ENCODE data around the gene PLEKHH1. TPM values are rescaled to one million over a fixed set of nuclear protein-coding genes. Genes with fewer than 3 reads are reported as not detected.

PLEKHH1 gene
- total RNA-seq, 1 experiment from 2014 or later, result 27.6 TPM

DNA sequence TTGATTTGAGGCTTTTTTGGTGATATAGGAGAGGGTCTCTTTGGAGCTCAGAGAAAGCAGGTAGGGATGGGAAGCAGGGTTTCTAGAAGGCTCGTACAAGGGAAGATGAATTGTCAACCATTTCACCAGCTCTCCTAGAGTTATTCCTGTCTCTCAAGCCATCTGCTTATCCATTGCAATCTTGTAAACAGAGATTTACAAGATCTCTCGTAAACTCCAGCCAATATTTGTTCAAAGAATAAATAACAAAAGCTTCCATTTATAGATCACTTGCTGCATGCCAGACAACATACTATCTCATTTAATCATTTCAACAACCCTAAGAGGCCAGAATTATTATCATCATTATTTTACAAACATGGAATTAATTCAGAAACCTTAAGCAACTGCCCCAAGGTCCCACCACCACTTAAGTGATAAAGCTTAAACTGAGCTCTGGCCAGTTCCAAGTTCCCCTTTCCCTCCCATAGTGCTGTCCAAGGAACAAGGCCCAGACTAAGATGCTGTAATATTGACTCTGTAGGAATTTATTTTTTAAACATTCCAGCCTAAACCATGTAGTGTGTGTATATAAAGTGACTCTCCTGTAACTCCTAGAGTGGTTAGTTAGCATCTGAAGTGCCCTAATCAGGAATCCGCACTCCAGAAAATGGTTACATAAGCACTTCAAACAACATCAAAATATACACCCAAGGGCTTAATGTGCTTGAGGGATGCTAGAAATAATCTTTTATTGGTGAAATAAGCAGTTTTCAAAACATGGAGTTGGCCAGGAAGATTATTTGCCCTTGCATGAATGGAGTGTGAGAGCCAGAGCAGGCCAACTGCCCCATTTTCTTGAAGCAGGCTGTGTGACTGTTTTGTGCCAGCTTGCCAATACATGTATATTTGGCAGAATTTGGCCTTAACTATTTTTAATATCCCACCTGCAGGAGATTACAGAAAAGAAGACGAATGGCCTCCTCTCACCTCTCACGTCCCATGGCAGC is 2.8 kb upstream of the PLEKHH1 start:
- Histone ChIP-seq H2AFZ (ENCODE audit: low read depth, low read length, poor library complexity, severe bottlenecking) (no peak overlapping the region), H3K27ac (ENCODE audit: low read depth, low read length) (no peak overlapping the region), H3K9me2 (ENCODE audit: insufficient read depth) (no peaks in the 10 kb centered on the region), H4K20me1 (ENCODE audit: insufficient read depth) (no peaks in the 10 kb centered on the region), H3K9ac (ENCODE audit: low read length) (no peak overlapping the region), H3K4me1 (ENCODE audit: control insufficient read depth in 1 of 2, insufficient read depth in 2 of 2, low read length in 2 of 2) (peaks cover 8 to 24% of the 10 kb centered on the region in 2 experiments), H3K36me3 (ENCODE audit: control insufficient read depth in 1 of 2, insufficient read depth in 2 of 2, low read length in 2 of 2) (no peaks in the 10 kb centered on the region), H3K79me2 (ENCODE audit: insufficient read depth, low read length) (0 out of 2 replicates have a peak, but pooled peaks cover 6% of the 10 kb centered on the region), H3K9me3 (ENCODE audit: control insufficient read depth in 1 of 2, insufficient read depth in 1 of 2, low read depth in 1 of 2, low read length in 2 of 2) (no peaks in the 10 kb centered on the region), H3K4me2 (ENCODE audit: low read length) (no peak overlapping the region), H3K27me3 (ENCODE audit: insufficient read depth, low read length) (no peaks in the 10 kb centered on the region), H3K4me3 (replicated peaks in 1 of 2; ENCODE audit: low read depth in 1 of 2, low read length in 2 of 2) (no peak overlapping the region)
- intact Hi-C loops (cut with micrococcal nuclease), result loop anchor here (5.0 kb wide), 1 partner anchor 103 kb away; no protein-coding TSS in a partner anchor
- RAD21 ChIA-PET (ENCODE audit: low non-redundant PET in 1 of 2, low total read pairs in 2 of 2, uncharacterized antibody in 2 of 2, unreplicated experiment in 2 of 2), result no interaction called here
- CTCF ChIA-PET, result interaction anchor here (1.8 kb wide), 1 partner anchor 174 kb away, joined by 4 read pairs; no protein-coding TSS in a partner anchor
- POLR2A ChIA-PET, result no interaction called here
- no peak for ATAC-seq
- no peak for TF ChIP-seq SIN3A (IDR thresholded peaks at IDR 0.05; ENCODE audit: low read depth)
- no peak for TF ChIP-seq ZFX (IDR thresholded peaks at IDR 0.05)
- no peak for TF ChIP-seq JUND (IDR thresholded peaks at IDR 0.05)
- TF ChIP-seq SRF (IDR thresholded peaks at IDR 0.05; ENCODE audit: low read depth), result no peak
- TF ChIP-seq SP1 (IDR thresholded peaks at IDR 0.05; ENCODE audit: low read depth), result no peak
- no peak for TF ChIP-seq YY1 (IDR thresholded peaks at IDR 0.05; ENCODE audit: extremely low read depth, insufficient replicate concordance, low read depth, low read length)
- TF ChIP-seq, protein P1, sequence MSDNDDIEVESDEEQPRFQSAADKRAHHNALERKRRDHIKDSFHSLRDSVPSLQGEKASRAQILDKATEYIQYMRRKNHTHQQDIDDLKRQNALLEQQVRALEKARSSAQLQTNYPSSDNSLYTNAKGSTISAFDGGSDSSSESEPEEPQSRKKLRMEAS (IDR thresholded peaks at IDR 0.05), result no peak
- DNase-seq (ENCODE audit: low read depth, low spot score), result no peak
- no TSS peak for BruUV-seq (replicated peaks)

DNA sequence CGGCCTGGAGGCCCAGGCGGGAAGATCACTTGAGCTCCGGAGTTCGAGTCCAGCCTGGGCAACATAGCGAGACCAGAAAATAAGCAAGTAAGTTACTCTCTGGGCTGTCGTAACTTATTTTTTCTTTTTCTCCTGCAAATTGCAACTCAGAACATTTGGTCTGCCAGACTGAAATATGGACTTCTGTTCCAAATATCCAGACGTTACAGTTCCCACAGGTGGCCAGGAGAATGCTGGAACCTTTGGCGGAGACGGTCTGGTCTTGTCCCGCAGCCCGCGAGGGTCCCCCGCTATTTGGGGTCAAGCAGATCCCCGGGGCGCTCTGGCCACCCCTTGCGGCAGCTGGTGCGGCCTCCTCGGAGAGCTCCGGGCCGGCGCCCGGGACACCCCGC is 488 bp upstream of the PLEKHH1 start:
- Histone ChIP-seq H3K9me2 (ENCODE audit: insufficient read depth) (no peaks in the 10 kb centered on the region), H3K27me3 (ENCODE audit: insufficient read depth, low read length) (no peaks in the 10 kb centered on the region), H3K9ac (ENCODE audit: low read length) (peak overlapping the region; percentile 66), H3K36me3 (ENCODE audit: control insufficient read depth in 1 of 2, insufficient read depth in 2 of 2, low read length in 2 of 2) (no peaks in the 10 kb centered on the region), H3K27ac (ENCODE audit: low read depth, low read length) (peak overlapping the region; percentile 89), H3K4me2 (ENCODE audit: low read length) (peak overlapping the region; percentile 83), H3K4me1 (ENCODE audit: control insufficient read depth in 1 of 2, insufficient read depth in 2 of 2, low read length in 2 of 2) (peaks cover 8 to 19% of the 10 kb centered on the region in 2 experiments), H3K79me2 (ENCODE audit: insufficient read depth, low read length) (0 out of 2 replicates have a peak, but pooled peaks cover 6% of the 10 kb centered on the region), H4K20me1 (ENCODE audit: insufficient read depth) (no peaks in the 10 kb centered on the region), H2AFZ (ENCODE audit: low read depth, low read length, poor library complexity, severe bottlenecking) (peak overlapping the region; percentile 70), H3K9me3 (ENCODE audit: control insufficient read depth in 1 of 2, insufficient read depth in 1 of 2, low read depth in 1 of 2, low read length in 2 of 2) (no peaks in the 10 kb centered on the region), H3K4me3 (replicated peaks in 1 of 2; ENCODE audit: low read depth in 1 of 2, low read length in 2 of 2) (peak overlapping the region; percentile 66 to 80)
- TF ChIP-seq SRF (IDR thresholded peaks at IDR 0.05; ENCODE audit: low read depth), result no peak
- no peak for TF ChIP-seq SP1 (IDR thresholded peaks at IDR 0.05; ENCODE audit: low read depth)
- no peak for TF ChIP-seq RAD21 (IDR thresholded peaks at IDR 0.05; ENCODE audit: low read depth)
- TF ChIP-seq, protein P1 (IDR thresholded peaks at IDR 0.05), result no peak
- no peak for TF ChIP-seq ZNF274 (IDR thresholded peaks at IDR 0.05; ENCODE audit: low read depth, low read length)
- TF ChIP-seq, protein P2, sequence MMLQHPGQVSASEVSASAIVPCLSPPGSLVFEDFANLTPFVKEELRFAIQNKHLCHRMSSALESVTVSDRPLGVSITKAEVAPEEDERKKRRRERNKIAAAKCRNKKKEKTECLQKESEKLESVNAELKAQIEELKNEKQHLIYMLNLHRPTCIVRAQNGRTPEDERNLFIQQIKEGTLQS (IDR thresholded peaks at IDR 0.05), result no peak
- no peak for TF ChIP-seq EGR1 (IDR thresholded peaks at IDR 0.05; ENCODE audit: low read depth)
- no peak for TF ChIP-seq FOSL1 (IDR thresholded peaks at IDR 0.05; ENCODE audit: low read depth)
- TF ChIP-seq YY1 (IDR thresholded peaks at IDR 0.05; ENCODE audit: extremely low read depth, insufficient replicate concordance, low read depth, low read length), result no peak
- intact Hi-C loops (cut with micrococcal nuclease), result loop anchor here (5.0 kb wide), 1 partner anchor 105 kb away; no protein-coding TSS in a partner anchor
- DNase-seq (ENCODE audit: low read depth, low spot score), result no peak
- ATAC-seq, result no peak
- POLR2A ChIA-PET, result interaction anchor here (0.7 to 1.8 kb wide), 3 partner anchors 15 to 163 kb away, joined by 3 to 5 read pairs (median 3); partner anchors contain the start of gene RDH11
- CTCF ChIA-PET, result interaction anchor here (0.7 to 1.2 kb wide), 3 partner anchors 39 to 172 kb away, joined by 3 to 5 read pairs (median 4); no protein-coding TSS in a partner anchor
- RAD21 ChIA-PET (ENCODE audit: low non-redundant PET in 1 of 2, low total read pairs in 2 of 2, uncharacterized antibody in 2 of 2, unreplicated experiment in 2 of 2), result interaction anchor here in 1 of 2 experiments (1.5 kb wide), 1 partner anchor 39 kb away, joined by 4 read pairs; no protein-coding TSS in a partner anchor
- TSS peak; percentile 86 for BruUV-seq (replicated peaks)
